Measurements from ENCODE around the gene HDAC10. TPM values are rescaled to one million over a fixed set of nuclear protein-coding genes. Genes with fewer than 3 reads are reported as not detected.

Gene HDAC10
- total and polyA plus RNA-seq, 2 experiments from 2014 or later: 23.8 to 30.2 TPM

- Histone ChIP-seq H3K79me2 (peaks cover 22% of the 10 kb centered on the region), H3K4me1 (ENCODE audit: insufficient read depth) (peaks cover 15% of the 10 kb centered on the region), H2AFZ (no peak overlapping the region), H3K9me3 (ENCODE audit: low read depth) (no peaks in the 10 kb centered on the region), H4K20me1 (ENCODE audit: insufficient read depth, poor library complexity, severe bottlenecking) (peaks cover 17% of the 10 kb centered on the region), H3K9me2 (replicated peaks; ENCODE audit: insufficient read depth) (no peaks in the 10 kb centered on the region), H3K27ac (no peak overlapping the region), H3K36me3 (replicated peaks; ENCODE audit: insufficient read depth, low read depth) (no peaks in the 10 kb centered on the region), H3K27me3 (no peaks in the 10 kb centered on the region), H3K4me3 (no peak overlapping the region), H3K4me2 (no peak overlapping the region)
- DNase-seq (ENCODE audit: low spot score): no peak
- TF ChIP-seq EZH2phosphoT487 (IDR thresholded peaks at IDR 0.05; ENCODE audit: low read depth, severe bottlenecking, unreplicated experiment): no peak
- TF ChIP-seq, protein P1, sequence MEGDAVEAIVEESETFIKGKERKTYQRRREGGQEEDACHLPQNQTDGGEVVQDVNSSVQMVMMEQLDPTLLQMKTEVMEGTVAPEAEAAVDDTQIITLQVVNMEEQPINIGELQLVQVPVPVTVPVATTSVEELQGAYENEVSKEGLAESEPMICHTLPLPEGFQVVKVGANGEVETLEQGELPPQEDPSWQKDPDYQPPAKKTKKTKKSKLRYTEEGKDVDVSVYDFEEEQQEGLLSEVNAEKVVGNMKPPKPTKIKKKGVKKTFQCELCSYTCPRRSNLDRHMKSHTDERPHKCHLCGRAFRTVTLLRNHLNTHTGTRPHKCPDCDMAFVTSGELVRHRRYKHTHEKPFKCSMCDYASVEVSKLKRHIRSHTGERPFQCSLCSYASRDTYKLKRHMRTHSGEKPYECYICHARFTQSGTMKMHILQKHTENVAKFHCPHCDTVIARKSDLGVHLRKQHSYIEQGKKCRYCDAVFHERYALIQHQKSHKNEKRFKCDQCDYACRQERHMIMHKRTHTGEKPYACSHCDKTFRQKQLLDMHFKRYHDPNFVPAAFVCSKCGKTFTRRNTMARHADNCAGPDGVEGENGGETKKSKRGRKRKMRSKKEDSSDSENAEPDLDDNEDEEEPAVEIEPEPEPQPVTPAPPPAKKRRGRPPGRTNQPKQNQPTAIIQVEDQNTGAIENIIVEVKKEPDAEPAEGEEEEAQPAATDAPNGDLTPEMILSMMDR (IDR thresholded peaks at IDR 0.05; ENCODE audit: poor library complexity): no peak
- no peak for TF ChIP-seq EZH2 (IDR thresholded peaks at IDR 0.05; ENCODE audit: borderline replicate concordance)
- 99% methylated on average over 36 of the region's 61 CpGs for WGBS (ENCODE audit: low lambda C conversion rate, missing lambda C conversion rate)
These were observed 53.0 kb downstream of the HDAC10 start for GRCh38 chr22:50197856-50198623.

GRCh38 chr22:50197000-50197800, 53.9 kb downstream of the HDAC10 start:
- no peaks in the 10 kb centered on the region for H3K27me3 ChIP-seq
- H4K20me1 ChIP-seq (ENCODE audit: insufficient read depth, poor library complexity, severe bottlenecking): peaks cover 9% of the 10 kb centered on the region
- no peaks in the 10 kb centered on the region for H3K36me3 ChIP-seq (replicated peaks; ENCODE audit: insufficient read depth, low read depth)
- no peak overlapping the region for H3K4me3 ChIP-seq
- no peak overlapping the region for H3K4me2 ChIP-seq
- no peak for TF ChIP-seq EZH2phosphoT487 (IDR thresholded peaks at IDR 0.05; ENCODE audit: low read depth, severe bottlenecking, unreplicated experiment)
- TF ChIP-seq, protein P1 (IDR thresholded peaks at IDR 0.05; ENCODE audit: poor library complexity): no peak
- WGBS (ENCODE audit: low lambda C conversion rate, missing lambda C conversion rate): 95% methylated on average over 16 of the region's 23 CpGs
- no peak overlapping the region for H2AFZ ChIP-seq
- H3K27ac ChIP-seq: no peak overlapping the region
- no peak for DNase-seq (ENCODE audit: low spot score)
- no peaks in the 10 kb centered on the region for H3K9me2 ChIP-seq (replicated peaks; ENCODE audit: insufficient read depth)
- H3K9me3 ChIP-seq (ENCODE audit: low read depth): no peaks in the 10 kb centered on the region
- peaks cover 7% of the 10 kb centered on the region for H3K4me1 ChIP-seq (ENCODE audit: insufficient read depth)
- H3K79me2 ChIP-seq: peaks cover 21% of the 10 kb centered on the region

DNA sequence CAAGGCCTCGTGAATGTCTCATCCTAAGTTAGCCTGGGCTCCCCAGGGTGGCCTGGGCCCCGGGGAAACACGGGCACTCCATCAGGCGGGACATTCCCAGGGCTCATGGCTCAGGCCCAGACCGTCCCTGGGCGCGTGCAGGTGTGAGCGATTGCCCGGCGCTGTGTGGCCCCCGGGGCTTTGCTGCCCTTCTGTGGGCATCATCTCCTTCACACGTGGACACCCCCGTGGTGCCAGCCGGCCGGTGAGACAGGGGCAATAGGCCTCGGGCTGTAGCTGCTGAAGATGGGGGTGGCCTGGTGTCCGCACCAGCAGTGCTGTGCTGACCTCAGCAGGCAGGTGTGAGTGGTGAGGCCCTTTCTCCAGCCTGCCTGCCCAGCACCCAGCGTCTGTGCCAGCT, 54.8 kb downstream of the HDAC10 start:
- H3K4me2 ChIP-seq: no peak overlapping the region
- no peaks in the 10 kb centered on the region for H4K20me1 ChIP-seq (ENCODE audit: insufficient read depth, poor library complexity, severe bottlenecking)
- H3K36me3 ChIP-seq (replicated peaks; ENCODE audit: insufficient read depth, low read depth): no peaks in the 10 kb centered on the region
- 95% methylated on average over 18 of the region's 18 CpGs for WGBS (ENCODE audit: low lambda C conversion rate, missing lambda C conversion rate)
- H3K79me2 ChIP-seq: peaks cover 21% of the 10 kb centered on the region
- H3K27me3 ChIP-seq: no peaks in the 10 kb centered on the region
- H3K4me1 ChIP-seq (ENCODE audit: insufficient read depth): peaks cover 7% of the 10 kb centered on the region
- H3K9me2 ChIP-seq (replicated peaks; ENCODE audit: insufficient read depth): no peaks in the 10 kb centered on the region
- no peak for DNase-seq (ENCODE audit: low spot score)
- H2AFZ ChIP-seq: no peak overlapping the region
- no peak overlapping the region for H3K4me3 ChIP-seq
- no peaks in the 10 kb centered on the region for H3K9me3 ChIP-seq (ENCODE audit: low read depth)
- H3K27ac ChIP-seq: no peak overlapping the region
- TF ChIP-seq, protein P1 (IDR thresholded peaks at IDR 0.05; ENCODE audit: poor library complexity): no peak
- TF ChIP-seq EZH2 (IDR thresholded peaks at IDR 0.05; ENCODE audit: borderline replicate concordance) (no peak), EZH2phosphoT487 (IDR thresholded peaks at IDR 0.05; ENCODE audit: low read depth, severe bottlenecking, unreplicated experiment) (no peak)

Other genes starting within 250 kb of the HDAC10 start
- not detected in 2 replicates for gene IL17REL, start 238.5 kb downstream of the HDAC10 start, total RNA-seq
- not detected in 2 replicates for gene IL17REL, start 238.5 kb downstream of the HDAC10 start, polyA plus RNA-seq
- not detected in 2 replicates for gene TTLL8, start 193.0 kb downstream of the HDAC10 start, total RNA-seq
- not detected in 2 replicates for gene TTLL8, start 193.0 kb downstream of the HDAC10 start, polyA plus RNA-seq
- gene MLC1, start 165.8 kb downstream of the HDAC10 start, total RNA-seq: 3.7 and 8.2 TPM in 2 replicates
- 3.3 and 3.4 TPM in 2 replicates for gene MLC1, start 165.8 kb downstream of the HDAC10 start, polyA plus RNA-seq
- 0.92 and 3.6 TPM in 2 replicates for gene MOV10L1, start 161.3 kb downstream of the HDAC10 start, total RNA-seq
- gene MOV10L1, start 161.3 kb downstream of the HDAC10 start, polyA plus RNA-seq: 0.36 and 2.0 TPM in 2 replicates
- gene PANX2, start 80.5 kb downstream of the HDAC10 start, total RNA-seq: 0.60 and 2.1 TPM in 2 replicates
- 0.44 and 1.2 TPM in 2 replicates for gene PANX2, start 80.5 kb downstream of the HDAC10 start, polyA plus RNA-seq
- 25.4 and 25.9 TPM in 2 replicates for gene TRABD, start 65.4 kb downstream of the HDAC10 start, total RNA-seq
- gene TRABD, start 65.4 kb downstream of the HDAC10 start, polyA plus RNA-seq: 62.3 and 70.5 TPM in 2 replicates
- 27.3 and 31.6 TPM in 2 replicates for gene SELENOO, start 50.3 kb downstream of the HDAC10 start, total RNA-seq
- 35.2 and 37.7 TPM in 2 replicates for gene SELENOO, start 50.3 kb downstream of the HDAC10 start, polyA plus RNA-seq
- gene TUBGCP6, start 6.2 kb downstream of the HDAC10 start, total RNA-seq: 14.0 and 26.2 TPM in 2 replicates
- 31.5 and 44.1 TPM in 2 replicates for gene TUBGCP6, start 6.2 kb downstream of the HDAC10 start, polyA plus RNA-seq
- gene MAPK12, start 10.4 kb upstream of the HDAC10 start, total RNA-seq: 12.5 and 13.8 TPM in 2 replicates
- 33.8 and 51.4 TPM in 2 replicates for gene MAPK12, start 10.4 kb upstream of the HDAC10 start, polyA plus RNA-seq
- gene MAPK11, start 19.1 kb upstream of the HDAC10 start, total RNA-seq: 1.4 and 2.3 TPM in 2 replicates
- gene MAPK11, start 19.1 kb upstream of the HDAC10 start, polyA plus RNA-seq: 0.62 and 1.1 TPM in 2 replicates
- gene PLXNB2, start 56.4 kb upstream of the HDAC10 start, total RNA-seq: 91.4 and 113 TPM in 2 replicates
- gene PLXNB2, start 56.4 kb upstream of the HDAC10 start, polyA plus RNA-seq: 147 and 158 TPM in 2 replicates
- 3.1 and 3.3 TPM in 2 replicates for gene DENND6B, start 75.7 kb upstream of the HDAC10 start, total RNA-seq
- gene DENND6B, start 75.7 kb upstream of the HDAC10 start, polyA plus RNA-seq: 8.7 and 9.0 TPM in 2 replicates
- gene PPP6R2, start 92.1 kb upstream of the HDAC10 start, total RNA-seq: 43.9 and 57.9 TPM in 2 replicates
- gene PPP6R2, start 92.1 kb upstream of the HDAC10 start, polyA plus RNA-seq: 44.1 and 47.0 TPM in 2 replicates
- 26.1 and 34.5 TPM in 2 replicates for gene SBF1, start 223.8 kb upstream of the HDAC10 start, total RNA-seq
- 38.0 and 49.5 TPM in 2 replicates for gene SBF1, start 223.8 kb upstream of the HDAC10 start, polyA plus RNA-seq
- gene ADM2, start 230.3 kb upstream of the HDAC10 start, total RNA-seq: 3.0 and 4.1 TPM in 2 replicates
- 5.0 and 5.1 TPM in 2 replicates for gene ADM2, start 230.3 kb upstream of the HDAC10 start, polyA plus RNA-seq
- gene MIOX, start 235.6 kb upstream of the HDAC10 start, total RNA-seq: not detected in 2 replicates
- gene MIOX, start 235.6 kb upstream of the HDAC10 start, polyA plus RNA-seq: not detected in 2 replicates